HepG2 (cell line): ENCODE measurements around the gene FLT3LG. TPM values are rescaled to one million over a fixed set of nuclear protein-coding genes. Genes with fewer than 3 reads are reported as not detected.

Experiments
- ASH2L ChIP-seq: fragments of 300-600, 200-600 bp; sonication (generic); IDR thresholded peaks from 2 replicates; pipeline ENCODE4 v1.7.0; 2017; ENCODE audit warnings: low read depth, mild to moderate bottlenecking, moderate library complexity, mixed read lengths, low read length; ENCODE audit not compliant: insufficient read length
- BORCS8-MEF2B ChIP-seq: sonication (generic); formaldehyde crosslinking; IDR thresholded peaks from 2 replicates; pipeline ENCODE4 v1.8.0; 2022; ENCODE audit warnings: mild to moderate bottlenecking, missing genetic modification reagents
- DMAP1 ChIP-seq: IDR thresholded peaks from 2 replicates; pipeline ENCODE4 v1.6.1; 2016
- E2F1 ChIP-seq: sonication (generic); formaldehyde crosslinking; IDR thresholded peaks from 2 replicates; pipeline ENCODE4 v1.5.0; 2020; ENCODE audit warnings: missing genetic modification reagents
- ELF3 ChIP-seq: IDR thresholded peaks from 2 replicates; pipeline ENCODE4 v1.6.1; 2016; ENCODE audit warnings: missing genetic modification reagents, missing compliant biosample characterization
- GABPB1 ChIP-seq: IDR thresholded peaks from 2 replicates; pipeline ENCODE4 v1.6.1; 2016; ENCODE audit warnings: mild to moderate bottlenecking, missing genetic modification reagents, moderate library complexity, missing compliant biosample characterization
- HDAC1 ChIP-seq: sonication (generic); formaldehyde crosslinking; IDR thresholded peaks from 2 replicates; pipeline ENCODE4 v1.5.1; 2020; ENCODE audit warnings: mild to moderate bottlenecking, missing genetic modification reagents
- MAX ChIP-seq: IDR thresholded peaks from 2 replicates; pipeline ENCODE4 v1.6.1; 2012; ENCODE audit warnings: inconsistent platforms
- MED1 ChIP-seq: sonication (generic); formaldehyde crosslinking; IDR thresholded peaks from 2 replicates; pipeline ENCODE4 v1.4.0; 2020; ENCODE audit warnings: missing genetic modification reagents
- MXD3 ChIP-seq: IDR thresholded peaks from 2 replicates; pipeline ENCODE4 v1.6.1; 2016; ENCODE audit warnings: mild to moderate bottlenecking, missing biosample characterization, missing genetic modification reagents
- MXI1 ChIP-seq: IDR thresholded peaks from 3 replicates; pipeline ENCODE4 v1.6.1; 2012; ENCODE audit warnings: low read depth, low read length, inconsistent platforms, borderline replicate concordance
- PRPF4 ChIP-seq: fragments of 200-400 bp; formaldehyde crosslinking; IDR thresholded peaks from 2 replicates; pipeline ENCODE4 v1.6.1; 2016; ENCODE audit warnings: low read length, low read depth; ENCODE audit not compliant: poor library complexity, severe bottlenecking
- SAP130 ChIP-seq: IDR thresholded peaks from 2 replicates; pipeline ENCODE4 v1.6.1; 2016; ENCODE audit warnings: low read depth
- USF2 ChIP-seq, 2 experiments: sonication (generic) in 1 of 2; formaldehyde crosslinking in 1 of 2; IDR thresholded peaks; 2 replicates each; pipeline versions ENCODE4 v1.5.1 to v1.6.1; 2011 to 2020; ENCODE audit warnings: borderline replicate concordance in 1 of 2, low read depth in 1 of 2, low read length in 1 of 2, mild to moderate bottlenecking in 1 of 2, missing genetic modification reagents in 1 of 2, moderate library complexity in 1 of 2
- ZMYM3 ChIP-seq: sonication (generic); formaldehyde crosslinking; IDR thresholded peaks from 2 replicates; pipeline ENCODE4 v1.5.1; 2020; ENCODE audit warnings: mild to moderate bottlenecking, missing genetic modification reagents
- ZNF253 ChIP-seq: sonication (generic); formaldehyde crosslinking; IDR thresholded peaks from 2 replicates; pipeline ENCODE4 v1.8.0; 2022; ENCODE audit warnings: mild to moderate bottlenecking, missing genetic modification reagents, borderline replicate concordance
- ZNF30 ChIP-seq: sonication (generic); formaldehyde crosslinking; IDR thresholded peaks from 2 replicates; pipeline ENCODE4 v1.5.0; 2020; ENCODE audit warnings: mild to moderate bottlenecking, missing genetic modification reagents
- ZNF44 ChIP-seq: sonication (generic); formaldehyde crosslinking; IDR thresholded peaks from 2 replicates; pipeline ENCODE4 v1.5.1; 2020; ENCODE audit warnings: mild to moderate bottlenecking, missing genetic modification reagents
- ZNF639 ChIP-seq: conservative IDR thresholded peaks from 2 replicates; pipeline ENCODE4 v1.6.1; 2018; ENCODE audit warnings: missing genetic modification reagents
- ZNF672 ChIP-seq: sonication (generic); formaldehyde crosslinking; IDR thresholded peaks from 2 replicates; pipeline ENCODE4 v1.8.1; 2022; ENCODE audit warnings: missing genetic modification reagents
- ZNF713 ChIP-seq: sonication (generic); formaldehyde crosslinking; IDR thresholded peaks from 2 replicates; pipeline ENCODE4 v1.4.0; 2020; ENCODE audit warnings: mild to moderate bottlenecking, missing genetic modification reagents
- ZNF761 ChIP-seq: sonication (generic); formaldehyde crosslinking; conservative IDR thresholded peaks from 2 replicates; pipeline ENCODE4 v1.4.0; 2020; ENCODE audit warnings: mild to moderate bottlenecking, missing genetic modification reagents
- ZNF768 ChIP-seq: sonication (generic); formaldehyde crosslinking; IDR thresholded peaks from 2 replicates; pipeline ENCODE4 v1.4.0; 2020; ENCODE audit warnings: missing genetic modification reagents
- ZNF777 ChIP-seq: sonication (generic); formaldehyde crosslinking; IDR thresholded peaks from 2 replicates; pipeline ENCODE4 v1.4.0; 2020; ENCODE audit warnings: missing genetic modification reagents
- ZSCAN22 ChIP-seq: sonication (generic); formaldehyde crosslinking; IDR thresholded peaks from 2 replicates; pipeline ENCODE4 v1.4.0; 2020; ENCODE audit warnings: mild to moderate bottlenecking, missing genetic modification reagents
- polyA plus RNA-seq, 8 experiments: library from polyadenylated mRNA; depleted of rRNA in 3 of 8; stranded (reverse) in 7 of 8; unstranded in 1 of 8; fragments of >200 nt; fragmentation: Illumina TruSeq in 4 of 8; extraction: Trizol in 4 of 8; gene quantifications; 2 replicates each; pipeline versions ENCODE4 v1.2.1 to v1.2.3, GENCODE V29; 2011 to 2016; ENCODE audit warnings: low read depth in 4 of 8, missing spikeins in 1 of 8, mixed read lengths in 1 of 8; ENCODE audit not compliant: insufficient read depth in 1 of 8
- total RNA-seq, 5 experiments: library from RNA; depleted of rRNA; stranded (reverse); fragments of >200 nt; fragmentation: Illumina TruSeq; extraction: Trizol; gene quantifications; 2 replicates each; pipeline ENCODE4 v1.2.3, GENCODE V29; 2016; ENCODE audit warnings: low read depth in 1 of 5

The FLT3LG gene
- total and polyA plus RNA-seq, 2 of the 13 experiments (the other 11 are each of a cell fraction or from before 2014, with no cell fraction given) = 1.5 to 2.6 TPM

- no peak for TF ChIP-seq ZNF30 (CRISPR knock-in tag)
- no peak for TF ChIP-seq ZNF761
- no peak for TF ChIP-seq ZNF44 (CRISPR knock-in tag)
- TF ChIP-seq ZNF777 (CRISPR knock-in tag) = no peak
- peak; percentile 75; the same call in 1 of the 2 replicates for TF ChIP-seq ZNF713 (CRISPR knock-in tag)
- TF ChIP-seq USF2 (IDR thresholded peaks at IDR 0.05; ENCODE audit: low read depth, low read length) = no peak
- no peak for TF ChIP-seq USF2 (CRISPR knock-in tag; IDR thresholded peaks at IDR 0.05; ENCODE audit: borderline replicate concordance)
- peak; percentile 42; the same call in 1 of the 2 replicates for TF ChIP-seq E2F1 (CRISPR knock-in tag)
- TF ChIP-seq GABPB1 (CRISPR knock-in tag) = peak; percentile 69; the same call in 1 of the 2 replicates
- TF ChIP-seq MAX = peak; percentile 49; the same call in 1 of the 2 replicates
- no peak for TF ChIP-seq PRPF4
- TF ChIP-seq ZSCAN22 = peak; percentile 87
- peak; percentile 28; the same call in 1 of the 2 replicates for TF ChIP-seq ZNF768
- TF ChIP-seq DMAP1 = peak; percentile 39; the same call in 1 of the 2 replicates
- peak; percentile 33; the same call in 1 of the 2 replicates for TF ChIP-seq MXD3 (CRISPR knock-in tag)
- TF ChIP-seq ZMYM3 (CRISPR knock-in tag) = no peak
- TF ChIP-seq ASH2L = peak; percentile 59
- no peak for TF ChIP-seq ZNF253
- no peak; the same call in 1 of the 2 replicates for TF ChIP-seq MED1 (CRISPR knock-in tag)
- TF ChIP-seq ELF3 (CRISPR knock-in tag) = no peak
- TF ChIP-seq HDAC1 (CRISPR knock-in tag) = peak; percentile 58
- peak; percentile 60 for TF ChIP-seq SAP130 (CRISPR knock-in tag)
- no peak for TF ChIP-seq ZNF639 (CRISPR knock-in tag)
- peak; percentile 59; the same call in 1 of the 3 replicates for TF ChIP-seq MXI1
- no peak; the same call in 1 of the 2 replicates for TF ChIP-seq BORCS8-MEF2B
- no peak for TF ChIP-seq ZNF672 (CRISPR knock-in tag)
These were observed at the start of gene FLT3LG (continued) for GRCh38 chr19:49473868-49474541.
